ENCODE results near the gene EXT2. TPM values are rescaled to one million over a fixed set of nuclear protein-coding genes. Genes with fewer than 3 reads are reported as not detected.

Gene EXT2
- total RNA-seq, 1 donor from 2014 or later, result 142 TPM

DNA sequence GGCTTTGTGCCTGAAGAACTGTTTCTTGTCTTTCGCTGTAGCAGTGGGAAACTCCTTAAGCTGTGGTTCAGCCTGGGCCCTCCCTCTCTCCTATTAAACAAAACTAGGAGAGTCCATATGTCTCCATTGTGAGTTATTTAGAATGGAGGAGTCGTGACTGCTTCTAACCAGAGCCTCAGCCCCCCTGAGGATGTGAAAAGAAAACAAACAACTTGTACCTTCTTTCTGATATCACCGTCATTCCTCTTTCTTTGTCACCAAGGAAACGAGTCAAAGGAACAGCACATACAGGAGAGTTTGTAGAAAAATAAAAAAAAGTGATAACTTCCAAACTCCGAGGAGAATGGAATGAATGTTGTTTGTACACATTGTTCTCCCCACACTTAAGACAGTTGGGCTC lies 11.6 kb upstream of the EXT2 start:
- DNase-seq (ENCODE audit: low spot score in 2 of 2) (no peak), FAIRE-seq (no peak)

- FAIRE-seq, result no peak
- no peak for DNase-seq (ENCODE audit: low spot score in 2 of 2)
These were observed 10.1 kb upstream of the EXT2 start for GRCh38 chr11:44085330-44085729.

DNA sequence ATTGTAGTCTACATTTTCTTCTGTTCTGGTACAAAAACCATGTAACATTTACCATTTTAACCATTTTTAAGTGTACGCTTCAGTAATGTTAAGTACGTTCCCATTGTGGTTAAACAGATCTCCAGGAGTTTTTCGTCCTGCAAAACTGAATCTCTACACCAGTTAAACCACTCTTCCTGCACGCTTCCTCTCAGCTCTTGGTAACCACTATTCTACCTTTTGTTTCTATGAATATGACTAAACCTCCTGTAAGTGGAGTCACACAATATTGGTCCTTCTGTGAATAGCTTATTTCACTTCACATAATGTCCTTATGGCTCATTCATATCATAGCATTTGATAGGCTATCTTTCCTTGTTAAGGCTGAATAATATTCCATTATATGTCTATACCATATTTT lies 7.1 kb upstream of the EXT2 start:
- no peak for FAIRE-seq
- no peak for DNase-seq (ENCODE audit: low spot score in 2 of 2)

- FAIRE-seq (no peak), DNase-seq (ENCODE audit: low spot score in 2 of 2) (no peak)
These were observed 6.6 kb upstream of the EXT2 start for GRCh38 chr11:44088871-44089270.

GRCh38 chr11:44090539-44090938 lies 4.9 kb upstream of the EXT2 start:
- FAIRE-seq (no peak), DNase-seq (ENCODE audit: low spot score in 2 of 2) (no peak)

DNA sequence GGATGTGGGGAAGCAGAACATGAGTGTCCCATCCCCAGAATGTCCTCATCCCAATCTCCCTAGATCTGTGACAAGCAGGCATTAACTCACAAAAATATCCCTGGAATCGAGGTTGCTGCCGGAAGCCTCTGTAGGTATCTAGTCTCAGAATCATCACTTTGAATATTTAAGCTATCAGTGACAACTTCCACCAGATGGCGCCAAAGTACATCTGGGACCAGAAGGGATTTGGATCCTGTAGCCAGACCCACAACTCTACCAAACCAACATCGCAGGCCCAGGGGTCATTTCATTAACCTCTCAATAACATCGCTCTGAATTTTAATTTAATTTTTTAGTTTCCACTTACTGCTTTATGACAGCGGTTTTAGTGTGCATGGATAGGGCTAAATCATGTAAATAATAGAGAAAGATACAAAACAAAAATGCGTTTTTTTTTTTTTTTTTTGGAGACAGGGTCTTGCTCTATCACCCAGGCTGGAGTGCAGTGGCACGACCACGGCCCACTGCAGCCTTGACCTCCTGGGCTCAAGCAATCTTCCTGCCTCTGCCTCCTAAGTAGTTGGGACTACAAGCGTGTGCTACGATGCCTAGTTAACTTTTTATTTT lies 1.1 kb upstream of the EXT2 start:
- peak; percentile 74 to 77 for DNase-seq (ENCODE audit: low spot score in 2 of 2)
- peak; percentile 24 for FAIRE-seq

DNA sequence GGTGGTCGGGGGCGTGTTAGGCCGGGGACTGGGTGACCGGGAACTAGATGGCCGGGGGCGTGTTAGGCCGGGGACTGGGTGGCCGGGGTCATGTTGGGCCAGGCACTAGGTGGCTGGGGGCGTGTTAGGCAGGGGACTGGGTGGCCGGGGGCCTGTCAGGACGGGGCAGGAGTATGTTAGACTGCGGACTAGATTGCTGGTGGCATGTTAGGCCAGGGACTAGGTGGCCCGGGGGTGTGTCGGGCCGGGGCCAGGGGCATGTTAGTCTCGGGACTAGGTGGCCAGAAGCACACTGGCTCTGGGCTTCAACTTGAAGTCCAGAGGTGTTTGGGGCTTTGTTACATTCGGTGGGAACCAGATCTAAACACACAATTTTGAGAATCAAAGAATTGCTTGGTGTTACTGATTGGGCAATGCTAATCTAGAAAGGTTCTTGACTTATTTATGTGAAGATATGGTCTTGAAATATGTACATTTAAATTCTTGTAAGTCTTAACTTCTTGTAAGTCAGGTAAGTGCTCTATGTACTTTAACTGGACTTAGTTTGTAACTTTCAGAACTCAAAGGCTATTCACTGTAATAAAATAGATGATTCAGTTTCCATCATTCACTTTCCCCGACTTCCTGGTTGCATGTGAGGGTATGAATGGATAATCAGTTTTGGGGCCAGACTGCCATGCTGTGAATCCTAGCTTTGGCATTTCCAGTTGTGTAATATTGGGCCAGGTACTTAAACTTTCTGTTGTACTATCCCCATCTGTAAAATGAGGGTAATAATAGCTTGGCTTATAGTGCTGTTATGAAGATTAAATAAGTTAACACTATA lies 1.1 kb downstream of the EXT2 start:
- FAIRE-seq (no peak), DNase-seq (ENCODE audit: low spot score in 2 of 2) (no peak)

DNA sequence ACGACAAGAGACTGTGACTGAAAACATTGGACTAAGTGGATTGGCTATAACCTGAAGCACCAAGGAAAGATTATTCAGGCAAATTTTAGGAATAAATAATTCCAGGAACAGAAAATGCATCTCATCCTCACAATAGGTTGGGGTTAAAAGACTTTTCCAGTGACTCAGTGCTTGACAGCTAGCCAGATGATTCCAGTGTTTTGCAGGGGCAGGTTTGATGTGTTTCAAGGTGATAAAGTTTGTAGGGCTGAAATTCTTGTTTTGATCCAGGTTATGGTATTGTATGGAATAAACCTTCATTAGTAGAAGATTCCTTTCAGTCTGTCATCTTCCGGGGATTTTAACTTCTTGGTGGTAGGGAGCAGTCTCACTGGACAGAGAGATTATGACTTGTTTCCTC lies 2.3 kb downstream of the EXT2 start:
- DNase-seq (ENCODE audit: low spot score in 2 of 2) (no peak), FAIRE-seq (no peak)

DNA sequence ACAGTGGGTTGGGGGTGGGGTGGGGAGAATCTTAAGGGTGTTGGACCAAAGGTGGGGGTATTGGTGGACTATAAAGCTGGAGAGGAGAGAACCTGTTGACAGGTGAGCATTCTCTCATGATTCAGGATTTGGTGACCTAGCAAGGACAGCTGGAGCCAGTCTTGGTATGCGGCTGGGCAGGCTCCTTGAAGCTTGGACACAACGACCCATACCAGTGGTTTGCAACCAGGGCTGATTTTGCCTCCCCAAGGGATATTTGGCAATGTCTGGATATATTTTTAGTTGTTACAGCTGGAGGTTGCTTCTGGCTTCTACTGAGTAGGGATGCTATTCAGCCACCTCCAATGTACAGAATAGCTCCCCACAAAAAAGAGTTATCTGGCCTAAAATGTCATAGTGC lies 5.6 kb downstream of the EXT2 start:
- DNase-seq (ENCODE audit: low spot score in 2 of 2), result no peak
- FAIRE-seq, result no peak

GRCh38 chr11:44104481-44105294 lies 9.2 kb downstream of the EXT2 start:
- FAIRE-seq (no peak), DNase-seq (ENCODE audit: low spot score in 2 of 2) (no peak)

GRCh38 chr11:44108260-44108659 lies 12.8 kb downstream of the EXT2 start:
- FAIRE-seq (no peak), DNase-seq (ENCODE audit: low spot score in 2 of 2) (no peak)

- FAIRE-seq, result no peak
- no peak for DNase-seq (ENCODE audit: low spot score in 2 of 2)
These were observed 14.8 kb downstream of the EXT2 start for GRCh38 chr11:44110231-44110679.

DNA sequence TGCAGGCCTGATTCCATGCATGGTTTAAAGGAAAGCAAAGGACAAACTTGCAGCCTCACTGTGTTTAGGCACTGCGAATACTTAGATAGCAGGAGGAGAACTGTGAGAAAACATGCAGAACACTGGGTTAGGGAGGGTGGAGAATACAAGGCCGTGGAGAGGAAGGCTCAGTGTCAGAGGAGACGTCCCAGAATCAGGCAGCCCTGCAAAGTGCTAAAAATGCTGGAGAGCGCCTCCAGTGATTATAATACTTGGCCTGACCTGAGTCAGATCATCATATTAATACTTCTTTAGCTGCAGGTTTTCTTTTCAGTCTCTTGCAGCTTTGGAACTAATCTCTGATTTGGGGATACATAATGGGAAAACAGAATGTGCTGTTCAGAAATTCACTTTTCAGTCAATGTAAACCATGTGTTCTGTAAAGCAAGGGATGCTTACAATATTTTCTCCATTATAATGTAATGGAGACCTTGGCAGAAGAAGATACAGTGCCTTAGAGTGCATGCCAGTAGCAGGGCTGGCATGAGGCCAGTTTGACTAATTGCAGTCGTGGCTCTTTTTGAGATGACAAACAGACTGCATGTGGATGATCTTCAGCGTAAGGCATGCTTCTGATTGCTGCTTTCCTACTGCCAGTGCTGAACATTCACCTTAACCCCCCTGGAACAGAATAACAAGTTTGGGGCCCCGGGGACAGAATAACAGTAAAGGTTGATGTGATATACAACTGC lies 16.8 kb downstream of the EXT2 start:
- FAIRE-seq, result no peak
- no peak for DNase-seq (ENCODE audit: low spot score in 2 of 2)

DNA sequence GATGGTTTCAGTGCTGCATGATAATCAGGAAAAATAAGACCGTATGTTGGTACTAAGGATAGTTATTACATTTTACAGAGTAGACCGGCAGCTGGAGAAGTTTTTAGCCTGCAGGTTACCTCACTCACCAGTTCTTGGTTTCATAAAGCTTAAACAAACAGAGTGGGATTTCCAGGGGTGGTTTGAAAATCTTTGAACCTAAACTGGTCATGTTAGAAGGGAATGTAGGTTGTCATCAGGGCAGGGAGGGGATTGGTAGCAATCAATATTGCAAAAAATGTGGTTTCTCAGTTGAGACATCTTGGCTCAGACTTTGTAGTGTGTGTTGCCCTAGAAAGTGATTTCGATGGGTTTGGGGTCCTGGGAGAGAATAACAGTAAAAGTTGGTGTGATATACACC lies 17.5 kb downstream of the EXT2 start:
- no peak for DNase-seq (ENCODE audit: low spot score in 2 of 2)
- FAIRE-seq, result no peak

- DNase-seq (ENCODE audit: low spot score in 2 of 2) (no peak), FAIRE-seq (no peak)
These were observed 18.1 kb downstream of the EXT2 start for GRCh38 chr11:44113572-44113971.

DNA sequence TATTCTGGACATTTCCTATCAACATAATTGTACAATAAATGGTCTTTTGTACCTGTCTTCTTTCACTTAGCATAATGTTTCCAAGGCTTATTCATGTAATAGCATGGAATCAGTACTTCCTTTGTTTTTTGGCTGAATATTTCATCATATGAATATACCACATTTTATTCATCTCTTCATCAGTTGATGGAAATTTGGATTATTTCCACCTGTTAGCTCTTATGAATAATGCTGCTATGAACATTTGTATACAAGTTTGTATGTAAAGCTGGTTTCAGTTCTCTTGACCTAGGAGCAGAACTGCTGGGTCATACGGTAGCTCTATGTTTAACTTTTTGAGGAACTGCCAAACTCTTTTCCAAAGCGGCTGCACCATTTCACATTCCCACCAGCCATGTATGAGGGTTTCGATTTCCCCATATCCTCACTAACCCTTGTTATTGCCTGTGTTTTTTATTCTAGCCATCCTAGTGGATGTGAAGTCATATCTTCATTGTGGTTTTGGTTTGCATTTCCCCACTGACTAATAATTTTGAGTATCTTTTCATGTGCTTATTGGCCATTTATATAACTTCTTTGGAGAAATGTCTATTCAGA lies 20.9 kb downstream of the EXT2 start:
- FAIRE-seq (no peak), DNase-seq (ENCODE audit: low spot score in 2 of 2) (no peak)

- FAIRE-seq (no peak), DNase-seq (ENCODE audit: low spot score in 2 of 2) (no peak)
These were observed 24.7 kb downstream of the EXT2 start for GRCh38 chr11:44120169-44120568.

GRCh38 chr11:44125598-44125997 lies 30.1 kb downstream of the EXT2 start:
- DNase-seq (ENCODE audit: low spot score in 2 of 2) (no peak), FAIRE-seq (no peak)

DNA sequence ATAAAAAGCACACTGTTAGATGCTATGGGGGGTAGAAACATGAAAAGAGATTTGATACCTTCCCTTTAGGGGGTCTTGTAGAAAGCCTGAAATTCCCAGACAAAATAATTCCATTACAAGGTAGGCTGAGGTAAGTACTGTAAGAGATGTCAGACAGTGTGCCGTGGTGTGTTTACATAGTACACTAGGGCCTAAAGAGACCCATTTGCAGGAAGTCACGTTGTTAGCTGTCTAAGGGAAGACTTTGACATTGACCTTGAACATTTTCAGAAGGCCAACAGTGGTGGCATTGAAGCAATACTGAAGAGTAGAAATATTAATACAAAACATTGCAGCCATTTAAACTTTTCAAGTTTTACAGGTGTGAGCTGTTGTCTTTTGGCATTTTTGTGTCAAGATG lies 30.8 kb downstream of the EXT2 start:
- FAIRE-seq (no peak), DNase-seq (ENCODE audit: low spot score in 2 of 2) (no peak)

DNA sequence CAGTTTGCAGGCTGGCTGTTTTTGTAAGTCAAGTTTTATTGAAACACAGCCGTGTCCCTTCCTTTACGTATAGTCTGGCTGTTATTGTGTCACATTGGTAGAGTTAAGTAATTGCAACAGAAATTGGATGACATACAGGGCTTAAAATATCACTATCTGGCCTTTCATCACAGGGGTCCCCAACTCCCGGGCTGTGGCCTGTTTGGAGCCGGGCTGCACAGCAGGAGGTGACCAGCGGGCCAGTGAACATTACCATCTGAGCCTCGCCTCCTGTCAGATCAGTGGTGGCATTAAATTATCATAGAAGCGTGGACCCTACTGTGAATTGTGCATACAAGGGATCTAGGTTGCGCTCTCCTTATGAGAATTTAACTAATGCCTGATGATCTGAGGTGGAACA lies 31.7 kb downstream of the EXT2 start:
- DNase-seq (ENCODE audit: low spot score in 2 of 2) (no peak), FAIRE-seq (no peak)
